T-helper 1 cell treated with Interleukin-12 subunit alpha and Interleukin-12 subunit beta and Interleukin-4 antibody, amounts not matched to agents 30 ng/mL and 1 ng/mL, for 36 hours (primary cell): ENCODE results near the gene DYDC2. TPM values are rescaled to one million over a fixed set of nuclear protein-coding genes. Genes with fewer than 3 reads are reported as not detected.
"Not testable (repeated sequence)": the region's sequence is repeated elsewhere in the genome, so short reads cannot be mapped to it uniquely, and the experiment has no call there.

ENCODE experiments used
- intact Hi-C: fragments of 100-400 bp; cut with micrococcal nuclease; formaldehyde crosslinking; loops from one replicate; pipeline ENCODE4 v1.15.1; 2024
- total RNA-seq: library from RNA; stranded (reverse); gene quantifications from 2 replicates; pipeline ENCODE4 v1.2.3, GENCODE V29; 2022

Gene DYDC2
- total RNA-seq, 1 donor from 2014 or later = not detected

DNA sequence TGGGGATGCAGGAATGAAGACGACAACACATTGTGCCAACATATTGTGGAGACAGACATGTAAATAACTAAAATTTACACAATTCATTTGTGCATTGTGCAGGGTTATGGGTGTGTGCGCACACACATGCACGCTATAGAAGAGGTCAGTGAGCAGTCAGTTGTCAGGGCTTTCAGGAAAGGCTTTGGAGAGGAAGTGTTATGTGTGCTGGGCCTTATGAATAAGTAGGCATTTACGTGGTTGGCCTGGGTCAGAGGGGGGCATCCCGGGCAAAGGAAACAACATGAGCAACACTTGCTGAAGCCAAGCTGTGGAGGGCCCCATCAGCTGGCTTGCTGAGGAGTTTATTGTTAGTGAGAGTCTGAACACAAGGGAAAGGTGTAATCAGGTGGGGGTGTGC, 55.9 kb downstream of the DYDC2 start:
- intact Hi-C loops = no loop called here

DNA sequence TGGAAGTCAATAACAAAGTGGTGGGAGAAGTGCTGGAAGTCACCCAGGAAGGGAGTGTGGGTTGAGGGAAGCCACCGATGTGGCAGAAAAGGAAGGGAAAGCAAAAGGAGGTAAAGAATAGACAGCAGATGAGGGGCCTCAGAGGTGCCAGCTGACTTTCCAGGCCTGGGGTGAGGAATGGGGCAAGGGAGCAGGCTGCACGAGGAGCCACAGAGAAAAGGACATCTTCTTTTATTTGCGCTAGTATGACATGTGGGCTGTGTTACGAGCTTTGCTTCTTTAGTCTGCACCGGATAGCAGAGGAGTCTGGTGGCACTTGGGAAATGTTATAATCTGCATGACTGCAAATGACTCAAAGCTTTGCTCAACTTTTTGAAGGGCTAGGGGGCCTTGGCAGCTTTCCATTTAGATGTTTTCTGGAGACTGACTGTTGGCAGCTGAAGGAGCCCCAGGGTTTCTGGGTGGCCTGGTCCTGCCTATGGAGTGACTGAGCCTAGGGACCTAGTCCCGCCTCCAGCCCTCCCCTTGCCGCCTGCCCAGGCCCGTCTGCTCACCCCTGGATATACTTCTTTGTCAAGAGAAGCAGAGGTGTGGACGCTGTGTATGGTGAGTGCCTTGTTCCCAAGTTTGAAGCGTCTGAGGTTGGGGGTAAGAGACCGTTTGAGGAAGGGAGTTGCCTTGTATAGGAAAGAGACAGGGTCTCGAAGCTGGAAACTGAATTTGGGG, 56.9 kb downstream of the DYDC2 start:
- intact Hi-C loops = no loop called here

DNA sequence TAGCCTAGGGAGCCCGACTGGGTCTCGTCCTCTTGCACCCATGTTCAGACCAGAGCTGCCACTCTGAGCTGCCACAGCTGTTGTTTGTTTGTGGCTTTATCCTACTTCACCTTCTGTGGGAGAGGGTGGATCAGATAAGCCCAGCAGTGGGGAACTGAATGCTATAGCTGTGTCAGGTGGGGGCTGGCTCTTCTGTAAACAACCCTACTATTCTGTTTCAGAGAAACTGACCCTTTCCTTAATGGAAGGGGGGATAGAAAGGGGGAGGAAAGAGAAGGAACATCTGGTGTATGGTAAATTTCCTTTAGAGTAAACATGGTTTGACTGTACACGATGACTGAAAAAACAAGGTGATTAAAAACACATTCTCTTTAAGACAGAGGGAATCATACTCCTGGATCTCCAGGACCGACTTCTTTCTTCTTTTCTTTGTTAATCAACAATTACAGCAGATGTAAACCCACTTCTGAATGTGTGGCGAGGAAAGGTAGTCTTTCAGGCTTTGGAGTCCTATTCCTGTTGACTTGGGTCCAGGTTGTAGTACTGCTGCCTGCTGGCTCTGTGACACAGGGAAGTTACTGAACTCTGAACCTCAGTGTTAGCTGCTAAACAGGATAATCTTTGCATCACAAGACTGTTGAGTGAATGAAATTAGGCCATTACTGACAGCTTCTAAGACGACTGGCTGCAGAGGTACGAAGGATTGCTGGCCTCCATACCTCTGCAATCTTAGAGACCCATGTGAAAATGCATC, 57.7 kb downstream of the DYDC2 start:
- intact Hi-C loops = no loop called here

DNA sequence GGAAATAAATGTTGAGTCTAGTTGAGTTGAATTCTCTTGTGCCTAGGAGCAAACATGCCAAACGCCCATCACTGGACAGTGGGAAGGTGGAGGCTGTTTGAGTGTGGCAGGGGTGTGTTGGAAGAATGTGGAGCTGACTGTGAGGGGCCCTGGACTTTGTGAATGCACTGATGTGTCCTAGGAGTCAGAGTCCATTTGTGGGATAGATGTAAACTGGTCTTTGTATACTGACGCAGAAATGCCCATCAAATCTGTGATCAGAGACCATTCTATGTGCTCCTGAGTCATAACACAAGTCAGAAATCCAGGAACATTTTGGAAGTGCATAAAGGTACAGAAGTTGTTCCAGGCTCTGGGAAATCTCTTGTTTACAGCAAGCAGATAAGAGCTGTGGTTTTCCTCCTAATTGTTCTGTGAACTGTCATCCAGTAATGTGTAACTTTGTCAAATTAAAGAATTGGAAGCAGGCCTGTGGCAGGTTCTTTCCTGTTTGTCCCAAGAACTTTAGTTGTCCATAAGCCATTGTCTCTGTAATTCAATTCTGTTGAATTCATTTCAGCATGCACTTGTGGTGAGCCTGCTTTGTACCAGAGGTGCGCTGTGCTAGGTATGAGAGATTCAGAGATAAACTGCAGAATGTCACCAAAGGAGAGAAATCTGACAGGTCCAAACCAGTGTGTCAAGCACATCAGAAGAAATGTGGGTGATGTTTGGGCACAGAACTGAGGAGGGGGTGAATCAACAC, 59.3 kb downstream of the DYDC2 start:
- intact Hi-C loops = no loop called here

DNA sequence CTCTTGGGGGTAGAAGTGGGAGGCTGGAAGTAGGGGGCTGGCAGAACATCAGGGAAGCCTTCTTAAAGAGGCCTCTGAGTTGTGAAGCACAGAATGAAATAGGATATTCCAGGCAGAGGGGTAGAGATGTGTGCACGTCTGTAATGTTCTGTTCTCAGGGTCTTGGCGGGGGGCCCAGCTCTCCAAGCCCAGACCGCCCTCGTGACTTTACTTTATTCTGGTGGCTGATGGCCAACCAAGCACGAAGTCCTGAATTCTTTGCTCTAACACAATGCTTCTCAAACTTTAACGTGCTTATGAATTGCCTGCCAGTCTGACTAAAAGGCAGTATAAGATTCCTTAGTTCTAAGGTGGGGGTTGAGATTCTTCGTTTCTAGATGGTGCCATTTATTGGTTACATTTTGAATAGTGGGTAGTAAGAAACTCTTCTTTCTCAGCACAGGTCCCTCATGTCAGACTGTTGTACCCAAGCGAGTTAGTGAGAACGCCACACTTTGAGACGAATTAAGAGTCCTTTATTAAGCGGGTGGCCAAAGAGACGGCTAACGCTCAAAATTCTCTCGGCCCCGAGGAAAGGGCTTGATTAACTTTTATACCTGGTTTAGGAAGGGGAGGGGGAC, 60.0 kb downstream of the DYDC2 start:
- intact Hi-C loops = no loop called here

DNA sequence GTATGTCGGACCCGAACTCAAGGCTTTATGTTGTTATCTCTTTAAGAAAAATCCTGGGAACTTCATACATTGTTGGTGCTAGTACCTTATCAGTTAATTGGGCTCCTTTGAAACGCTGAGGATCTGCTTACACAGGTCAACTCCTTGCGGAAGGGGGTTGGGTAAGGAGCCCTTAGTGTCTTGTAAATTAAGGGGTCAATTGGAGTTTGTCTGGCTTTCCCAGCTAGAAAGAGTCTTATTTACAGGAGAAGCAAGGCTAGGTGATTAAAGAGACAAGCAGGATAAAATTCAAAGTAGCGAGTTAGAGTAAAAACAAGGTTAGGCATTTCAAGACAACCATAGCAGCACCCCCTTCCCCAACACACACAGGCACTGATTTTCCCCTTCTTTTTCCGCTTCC, 60.7 kb downstream of the DYDC2 start:
- intact Hi-C loops = not testable (repeated sequence)

Other genes starting within 250 kb of the DYDC2 start
- not detected in 2 replicates for gene PLAC9, start 224.1 kb upstream of the DYDC2 start, total RNA-seq
- gene ANXA11, start 151.2 kb upstream of the DYDC2 start, total RNA-seq = 237 and 259 TPM in 2 replicates
- not detected in 2 replicates for gene MAT1A, start 67.1 kb upstream of the DYDC2 start, total RNA-seq
- not detected in 2 replicates for gene DYDC1, start within 50 bp of the DYDC2 start, total RNA-seq
- gene PRXL2A, start 51.8 kb downstream of the DYDC2 start, total RNA-seq = 8.2 and 9.6 TPM in 2 replicates
- 178 and 181 TPM in 2 replicates for gene TSPAN14, start 97.5 kb downstream of the DYDC2 start, total RNA-seq
- gene SH2D4B, start 181.1 kb downstream of the DYDC2 start, total RNA-seq = 0.10 and 0.17 TPM in 2 replicates